ENCODE measurements around the gene SYT2.
A peak's percentile ranks its signal among the peaks of the same experiment; 100 is the strongest.

Gene SYT2

DNA sequence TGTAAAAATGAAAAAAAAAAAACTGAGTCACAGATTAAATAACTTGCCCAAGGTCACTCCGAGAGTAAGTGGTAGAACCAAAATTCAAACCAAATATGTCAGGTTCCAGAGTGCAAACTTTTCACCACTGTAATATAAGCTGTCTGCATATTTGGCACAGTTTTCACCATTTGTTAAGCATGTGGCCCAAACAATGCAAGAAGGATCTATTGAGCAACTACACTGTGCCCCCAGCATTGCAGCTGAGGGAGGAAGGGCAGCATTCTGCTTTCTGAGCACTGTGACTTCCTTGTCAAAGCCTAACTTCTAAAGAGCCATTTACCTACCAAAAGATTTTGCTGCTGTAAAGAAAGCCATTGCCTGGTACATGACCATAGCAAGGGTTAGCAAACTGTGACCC, 133.4 kb downstream of the SYT2 start:
- no peak overlapping the region for H3K4me3 ChIP-seq (ENCODE audit: low read depth in 1 of 2, low read length in 2 of 2)
- peaks cover 32 to 51% of the 10 kb centered on the region in 2 donors for H3K36me3 ChIP-seq (ENCODE audit: control insufficient read depth in 1 of 2, insufficient read depth in 2 of 2, low read length in 2 of 2)
- peak overlapping the region; percentile 76 for H3K27ac ChIP-seq (ENCODE audit: low read length)
- no peaks in the 10 kb centered on the region for H3K9me3 ChIP-seq (ENCODE audit: control insufficient read depth in 1 of 2, low read length in 2 of 2)
- H3K27me3 ChIP-seq (ENCODE audit: low read depth, low read length) = no peaks in the 10 kb centered on the region
- H3K4me1 ChIP-seq (ENCODE audit: control insufficient read depth in 1 of 2, insufficient read depth in 2 of 2, low read length in 2 of 2) = peaks cover 15 to 80% of the 10 kb centered on the region in 2 donors

DNA sequence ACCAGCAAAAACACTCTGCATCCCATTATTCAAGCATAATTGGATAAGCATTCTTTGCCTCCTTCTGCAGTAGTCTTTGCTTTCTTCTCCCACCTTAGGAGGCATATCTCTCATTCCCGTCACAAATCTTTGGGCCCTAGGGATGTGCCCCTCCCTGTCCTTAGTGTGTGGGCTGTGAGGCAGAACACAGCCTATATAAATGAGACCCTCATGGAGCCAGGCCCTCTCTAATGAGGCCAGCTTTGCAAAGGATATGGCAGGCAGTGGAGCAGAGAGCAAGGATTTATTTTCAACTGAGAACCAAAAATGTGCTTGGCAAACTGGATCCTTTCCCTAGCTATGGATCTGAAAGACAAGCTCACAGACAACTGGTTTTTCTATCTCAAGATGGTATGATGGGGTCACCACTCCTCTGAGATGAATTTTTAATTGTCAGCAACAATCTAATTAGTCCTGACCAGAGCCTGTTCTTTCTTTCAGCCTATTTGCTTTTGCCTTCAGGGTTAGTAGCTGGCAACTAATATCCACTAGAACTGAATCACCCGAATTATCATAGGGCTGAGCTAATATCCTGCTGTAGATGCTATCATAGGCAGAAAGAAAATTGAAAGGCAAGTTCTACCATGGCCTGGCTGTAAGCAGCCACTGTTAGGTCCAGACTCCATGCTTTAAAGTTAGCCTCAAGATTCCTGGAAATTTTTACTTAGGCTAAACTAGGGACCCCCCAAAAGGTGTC, 134.2 kb downstream of the SYT2 start:
- H3K4me3 ChIP-seq (ENCODE audit: low read depth in 1 of 2, low read length in 2 of 2) = no peak overlapping the region
- H3K4me1 ChIP-seq (ENCODE audit: control insufficient read depth in 1 of 2, insufficient read depth in 2 of 2, low read length in 2 of 2) = peaks cover 15 to 85% of the 10 kb centered on the region in 2 donors
- H3K9me3 ChIP-seq (ENCODE audit: control insufficient read depth in 1 of 2, low read length in 2 of 2) = no peaks in the 10 kb centered on the region
- H3K27ac ChIP-seq (ENCODE audit: low read length) = peak overlapping the region; percentile 76
- no peaks in the 10 kb centered on the region for H3K27me3 ChIP-seq (ENCODE audit: low read depth, low read length)
- H3K36me3 ChIP-seq (ENCODE audit: control insufficient read depth in 1 of 2, insufficient read depth in 2 of 2, low read length in 2 of 2) = peaks cover 25 to 43% of the 10 kb centered on the region in 2 donors

DNA sequence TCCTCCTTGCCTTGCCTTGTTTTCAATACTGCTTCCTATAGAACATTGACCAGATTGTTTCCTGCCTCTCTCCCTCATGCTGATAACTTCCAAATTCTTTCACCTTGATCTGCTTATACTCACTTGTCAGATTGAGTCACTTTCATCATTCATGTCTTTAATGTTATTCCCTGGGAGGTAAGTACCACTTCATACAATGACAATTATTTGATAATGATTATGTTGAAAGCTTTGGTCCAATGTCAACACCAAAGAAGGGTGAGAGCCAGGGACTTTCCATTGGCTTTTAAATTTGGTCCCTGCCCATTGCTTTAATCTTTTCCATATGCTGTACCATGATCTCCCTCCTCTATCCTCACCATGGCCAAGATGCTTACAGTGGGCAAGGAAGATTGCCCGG, 137.4 kb downstream of the SYT2 start:
- H3K27me3 ChIP-seq (ENCODE audit: low read depth, low read length) = no peaks in the 10 kb centered on the region
- no peak overlapping the region for H3K4me3 ChIP-seq (ENCODE audit: low read depth in 1 of 2, low read length in 2 of 2)
- H3K4me1 ChIP-seq (ENCODE audit: control insufficient read depth in 1 of 2, insufficient read depth in 2 of 2, low read length in 2 of 2) = peaks cover 4 to 91% of the 10 kb centered on the region in 2 donors
- H3K27ac ChIP-seq (ENCODE audit: low read length) = no peak overlapping the region
- H3K9me3 ChIP-seq (ENCODE audit: control insufficient read depth in 1 of 2, low read length in 2 of 2) = no peaks in the 10 kb centered on the region
- peaks cover 30 to 46% of the 10 kb centered on the region in 2 donors for H3K36me3 ChIP-seq (ENCODE audit: control insufficient read depth in 1 of 2, insufficient read depth in 2 of 2, low read length in 2 of 2)

DNA sequence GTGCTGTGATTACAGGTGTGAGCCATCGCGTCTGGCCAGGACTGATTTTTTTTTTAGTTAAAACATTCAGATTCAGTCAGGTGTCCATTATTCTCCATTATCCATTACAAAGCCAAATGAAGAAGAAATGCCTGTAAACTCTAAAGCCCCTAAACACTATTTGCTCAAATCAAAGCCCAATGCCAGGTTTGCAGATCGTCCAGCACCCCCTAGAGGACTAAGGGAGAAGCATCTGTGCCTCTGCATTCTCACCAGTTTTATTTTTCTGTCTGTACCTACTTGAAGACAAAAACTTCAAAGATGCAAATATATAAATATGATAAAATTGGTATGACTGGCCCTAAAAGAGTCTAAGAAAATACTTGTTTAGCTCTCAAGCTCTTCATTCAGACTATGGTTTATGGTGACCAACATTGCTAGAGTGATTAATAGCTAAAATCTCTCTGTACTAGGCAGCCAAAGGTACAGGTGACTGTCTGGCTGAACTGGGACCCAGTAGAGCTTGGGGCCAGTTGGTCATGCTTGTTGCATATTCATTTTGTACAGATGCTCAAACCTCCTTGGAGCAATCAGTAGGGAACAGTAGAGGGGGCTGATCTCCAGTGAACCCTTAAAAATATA, 138.4 kb downstream of the SYT2 start:
- Histone ChIP-seq H3K27ac (ENCODE audit: low read length) (peak overlapping the region; percentile 32), H3K27me3 (ENCODE audit: low read depth, low read length) (no peaks in the 10 kb centered on the region), H3K4me3 (ENCODE audit: low read depth in 1 of 2, low read length in 2 of 2) (no peak overlapping the region), H3K9me3 (ENCODE audit: control insufficient read depth in 1 of 2, low read length in 2 of 2) (no peaks in the 10 kb centered on the region), H3K36me3 (ENCODE audit: control insufficient read depth in 1 of 2, insufficient read depth in 2 of 2, low read length in 2 of 2) (peaks cover 33 to 56% of the 10 kb centered on the region in 2 donors), H3K4me1 (ENCODE audit: control insufficient read depth in 1 of 2, insufficient read depth in 2 of 2, low read length in 2 of 2) (peaks cover 8 to 91% of the 10 kb centered on the region in 2 donors)

DNA sequence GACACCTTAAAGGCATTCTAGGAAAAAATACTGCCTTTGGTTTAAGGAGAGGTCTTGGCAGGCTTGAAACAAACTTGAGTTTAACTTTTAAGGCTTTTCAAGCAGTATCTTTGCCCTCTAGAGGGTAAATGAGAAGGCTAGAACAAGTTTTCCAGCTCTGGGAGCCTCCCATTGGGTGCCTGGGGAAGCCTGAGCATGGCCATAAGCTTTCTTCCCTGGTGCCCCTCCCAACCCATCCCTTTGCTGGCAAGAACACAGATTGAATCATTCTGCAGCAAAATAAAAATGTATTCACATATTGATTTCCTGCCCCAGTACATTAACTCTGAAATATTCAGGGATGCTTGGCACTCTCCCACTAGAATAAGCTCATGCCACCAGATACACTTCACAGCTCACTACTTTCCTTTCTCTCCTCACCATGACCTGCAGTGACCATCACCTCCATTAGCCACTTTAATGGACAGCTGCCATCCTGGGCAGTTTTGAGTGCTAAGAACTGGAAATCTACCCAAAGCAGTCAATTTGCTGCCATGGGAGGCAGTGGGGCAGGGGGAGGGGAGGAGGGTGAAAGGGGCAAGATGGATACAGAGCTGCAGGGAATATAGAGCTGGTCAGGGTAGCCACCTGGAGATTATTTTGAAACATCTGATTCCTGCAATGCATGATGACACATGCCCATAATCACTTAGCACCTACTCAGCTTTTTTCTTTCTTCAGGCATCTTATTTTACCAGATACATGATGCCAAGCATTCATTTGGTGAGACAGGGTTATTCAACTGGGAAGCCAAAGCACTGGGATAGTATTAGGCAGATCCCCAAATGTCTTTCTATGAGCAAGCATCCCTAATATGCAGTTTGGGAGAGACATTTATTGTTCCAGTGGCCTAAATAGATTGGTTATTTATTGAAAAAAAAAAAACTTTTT, 140.6 kb downstream of the SYT2 start:
- Histone ChIP-seq H3K27ac (ENCODE audit: low read length) (peak overlapping the region; percentile 65), H3K4me3 (ENCODE audit: low read depth in 1 of 2, low read length in 2 of 2) (no peak overlapping the region), H3K36me3 (ENCODE audit: control insufficient read depth in 1 of 2, insufficient read depth in 2 of 2, low read length in 2 of 2) (peaks cover 43 to 51% of the 10 kb centered on the region in 2 donors), H3K27me3 (ENCODE audit: low read depth, low read length) (no peaks in the 10 kb centered on the region), H3K4me1 (ENCODE audit: control insufficient read depth in 1 of 2, insufficient read depth in 2 of 2, low read length in 2 of 2) (peaks cover 14 to 89% of the 10 kb centered on the region in 2 donors), H3K9me3 (ENCODE audit: control insufficient read depth in 1 of 2, low read length in 2 of 2) (no peaks in the 10 kb centered on the region)

DNA sequence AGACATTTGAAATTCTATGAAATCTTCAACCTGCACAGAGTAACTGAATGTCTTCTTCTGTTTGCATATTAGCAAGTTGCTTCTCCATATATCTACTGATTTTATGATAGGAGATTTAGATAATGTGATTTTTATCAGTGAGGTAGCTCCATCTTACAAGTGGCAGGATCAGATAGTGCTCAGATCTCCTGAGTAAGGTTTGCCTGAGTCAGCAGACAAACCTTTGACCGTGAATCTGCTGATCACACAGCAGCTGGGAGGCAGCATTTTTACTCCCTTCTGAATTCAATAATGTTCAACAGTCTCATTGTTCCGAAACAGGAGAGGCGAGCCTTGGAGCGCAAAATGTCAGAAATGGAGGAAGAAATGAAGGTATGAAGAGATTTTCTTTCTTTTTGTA, 141.4 kb downstream of the SYT2 start:
- H3K4me1 ChIP-seq (ENCODE audit: control insufficient read depth in 1 of 2, insufficient read depth in 2 of 2, low read length in 2 of 2) = peaks cover 14 to 83% of the 10 kb centered on the region in 2 donors
- no peaks in the 10 kb centered on the region for H3K9me3 ChIP-seq (ENCODE audit: control insufficient read depth in 1 of 2, low read length in 2 of 2)
- H3K36me3 ChIP-seq (ENCODE audit: control insufficient read depth in 1 of 2, insufficient read depth in 2 of 2, low read length in 2 of 2) = peaks cover 50 to 57% of the 10 kb centered on the region in 2 donors
- H3K27ac ChIP-seq (ENCODE audit: low read length) = peak overlapping the region; percentile 65
- H3K27me3 ChIP-seq (ENCODE audit: low read depth, low read length) = no peaks in the 10 kb centered on the region
- no peak overlapping the region for H3K4me3 ChIP-seq (ENCODE audit: low read depth in 1 of 2, low read length in 2 of 2)

DNA sequence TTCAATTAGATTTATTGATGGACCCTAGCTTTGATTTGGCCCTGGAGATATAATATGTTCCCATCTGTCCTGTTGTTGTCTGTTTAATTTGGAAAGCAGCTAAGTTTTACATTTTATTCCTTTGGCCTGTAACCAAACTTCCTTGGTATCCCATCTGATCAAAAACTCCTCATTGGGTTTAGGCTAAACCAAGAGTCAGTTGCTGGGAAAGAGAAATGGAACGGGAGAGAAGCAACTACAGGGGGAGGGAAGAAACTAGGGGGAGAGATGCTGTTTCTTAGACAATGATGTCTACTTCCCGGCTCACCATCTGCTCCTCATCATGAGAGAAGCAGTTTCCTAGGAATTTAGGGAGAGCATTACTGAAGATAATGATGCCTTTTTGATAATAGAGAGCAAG, 141.8 kb downstream of the SYT2 start:
- H3K36me3 ChIP-seq (ENCODE audit: control insufficient read depth in 1 of 2, insufficient read depth in 2 of 2, low read length in 2 of 2) = peaks cover 53 to 54% of the 10 kb centered on the region in 2 donors
- no peak overlapping the region for H3K4me3 ChIP-seq (ENCODE audit: low read depth in 1 of 2, low read length in 2 of 2)
- H3K27ac ChIP-seq (ENCODE audit: low read length) = peak overlapping the region; percentile 65
- no peaks in the 10 kb centered on the region for H3K27me3 ChIP-seq (ENCODE audit: low read depth, low read length)
- H3K9me3 ChIP-seq (ENCODE audit: control insufficient read depth in 1 of 2, low read length in 2 of 2) = no peaks in the 10 kb centered on the region
- H3K4me1 ChIP-seq (ENCODE audit: control insufficient read depth in 1 of 2, insufficient read depth in 2 of 2, low read length in 2 of 2) = peaks cover 14 to 83% of the 10 kb centered on the region in 2 donors

DNA sequence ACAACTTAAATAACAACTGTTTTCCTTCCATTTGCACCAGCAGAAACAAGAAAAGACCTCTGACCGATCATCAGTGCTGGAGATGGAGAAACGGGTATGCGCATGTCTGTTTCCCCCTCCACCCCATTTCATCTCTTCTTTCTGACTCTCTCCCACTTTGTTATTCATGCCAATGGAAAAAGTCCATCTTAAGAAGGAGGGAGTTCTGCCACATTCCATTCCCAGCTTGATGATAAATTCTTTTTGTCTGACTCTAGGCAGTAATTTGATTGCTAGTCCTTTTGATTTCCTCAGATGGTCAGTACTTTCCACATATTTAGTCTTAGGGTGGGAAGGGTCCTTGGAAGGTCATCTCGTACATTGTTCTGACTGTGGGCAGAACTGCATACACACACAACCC, 142.5 kb downstream of the SYT2 start:
- no peak overlapping the region for H3K4me3 ChIP-seq (ENCODE audit: low read depth in 1 of 2, low read length in 2 of 2)
- H3K27ac ChIP-seq (ENCODE audit: low read length) = peak overlapping the region; percentile 65
- H3K4me1 ChIP-seq (ENCODE audit: control insufficient read depth in 1 of 2, insufficient read depth in 2 of 2, low read length in 2 of 2) = peaks cover 14 to 81% of the 10 kb centered on the region in 2 donors
- H3K9me3 ChIP-seq (ENCODE audit: control insufficient read depth in 1 of 2, low read length in 2 of 2) = no peaks in the 10 kb centered on the region
- peaks cover 53 to 54% of the 10 kb centered on the region in 2 donors for H3K36me3 ChIP-seq (ENCODE audit: control insufficient read depth in 1 of 2, insufficient read depth in 2 of 2, low read length in 2 of 2)
- H3K27me3 ChIP-seq (ENCODE audit: low read depth, low read length) = no peaks in the 10 kb centered on the region

DNA sequence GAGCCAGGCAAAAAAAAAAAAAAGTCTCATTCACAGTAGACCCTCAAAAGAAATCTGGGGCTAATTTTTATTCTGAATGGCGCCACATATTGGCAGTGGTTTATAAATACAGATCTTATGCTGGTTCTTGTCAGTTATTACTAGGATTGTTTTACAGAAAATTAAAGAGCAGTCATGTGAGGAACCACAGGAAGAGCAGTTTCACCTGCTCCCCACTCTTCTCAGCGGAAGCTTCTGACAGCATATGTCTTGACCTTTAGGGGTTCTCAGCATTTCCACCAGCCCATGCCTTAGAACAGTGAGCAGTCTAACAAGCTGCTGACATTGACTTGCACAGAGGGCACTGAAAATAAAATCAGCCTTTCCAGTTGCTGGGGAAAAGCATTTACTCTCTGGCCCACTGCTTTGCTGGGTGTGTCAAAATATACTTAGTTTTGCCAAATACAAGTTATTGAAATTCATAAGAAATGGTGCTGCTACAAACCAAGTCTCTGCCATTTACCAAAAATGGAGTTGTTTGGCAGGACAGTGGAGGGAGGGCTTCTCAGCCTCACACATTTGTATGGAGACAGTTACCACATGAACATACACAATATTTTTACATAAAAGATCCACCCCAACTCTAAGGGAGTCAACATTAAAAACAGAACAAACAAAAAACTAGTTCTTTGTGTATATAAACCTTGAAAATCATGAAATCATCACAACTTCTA, 144.2 kb downstream of the SYT2 start:
- peaks cover 14 to 77% of the 10 kb centered on the region in 2 donors for H3K4me1 ChIP-seq (ENCODE audit: control insufficient read depth in 1 of 2, insufficient read depth in 2 of 2, low read length in 2 of 2)
- H3K27me3 ChIP-seq (ENCODE audit: low read depth, low read length) = no peaks in the 10 kb centered on the region
- H3K27ac ChIP-seq (ENCODE audit: low read length) = peak overlapping the region; percentile 65
- H3K4me3 ChIP-seq (ENCODE audit: low read depth in 1 of 2, low read length in 2 of 2) = no peak overlapping the region
- no peaks in the 10 kb centered on the region for H3K9me3 ChIP-seq (ENCODE audit: control insufficient read depth in 1 of 2, low read length in 2 of 2)
- peaks cover 45 to 46% of the 10 kb centered on the region in 2 donors for H3K36me3 ChIP-seq (ENCODE audit: control insufficient read depth in 1 of 2, insufficient read depth in 2 of 2, low read length in 2 of 2)

DNA sequence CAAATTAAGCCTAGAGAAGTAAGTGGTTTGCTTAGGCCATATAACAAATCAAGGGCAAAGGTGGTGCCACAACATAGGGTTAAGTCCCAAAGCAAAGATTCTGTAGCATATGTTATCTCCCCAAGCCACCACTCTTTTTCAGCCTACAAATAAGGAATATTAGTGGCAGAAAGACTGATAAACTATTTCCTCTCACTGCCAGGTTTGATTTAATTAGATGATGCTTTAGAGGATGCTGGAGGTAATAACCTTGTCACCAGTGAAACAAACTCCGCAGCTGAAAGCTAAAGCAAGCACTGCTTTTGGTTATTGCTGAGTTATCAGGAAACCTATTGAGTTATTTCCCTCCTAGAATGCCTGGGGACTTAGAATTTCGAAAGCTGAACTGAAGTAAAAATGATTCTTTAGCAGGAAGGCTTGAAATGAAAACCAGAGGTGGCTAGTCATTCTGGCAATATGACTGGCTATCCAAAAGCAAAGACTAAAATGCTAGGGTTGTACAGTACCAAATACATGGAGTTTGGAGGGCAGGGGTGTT, 145.2 kb downstream of the SYT2 start:
- peak overlapping the region; percentile 65 for H3K27ac ChIP-seq (ENCODE audit: low read length)
- peaks cover 14 to 67% of the 10 kb centered on the region in 2 donors for H3K4me1 ChIP-seq (ENCODE audit: control insufficient read depth in 1 of 2, insufficient read depth in 2 of 2, low read length in 2 of 2)
- peaks cover 40 to 45% of the 10 kb centered on the region in 2 donors for H3K36me3 ChIP-seq (ENCODE audit: control insufficient read depth in 1 of 2, insufficient read depth in 2 of 2, low read length in 2 of 2)
- no peaks in the 10 kb centered on the region for H3K9me3 ChIP-seq (ENCODE audit: control insufficient read depth in 1 of 2, low read length in 2 of 2)
- H3K27me3 ChIP-seq (ENCODE audit: low read depth, low read length) = no peaks in the 10 kb centered on the region
- no peak overlapping the region for H3K4me3 ChIP-seq (ENCODE audit: low read depth in 1 of 2, low read length in 2 of 2)

Measured in muscle layer of duodenum (tissue), 2 donors.